NOMO-1 treated with dmso at 0.1 percent for 144 hours (cell line): Measurements from ENCODE around the gene RAC2.
"Not testable (repeated sequence)": the region's sequence is repeated elsewhere in the genome, so short reads cannot be mapped to it uniquely, and the experiment has no call there.

Experiments used
- DNase-seq: peaks from one replicate; lab custom pipeline; 2025; ENCODE audit not compliant: unreplicated experiment; lab: John Stamatoyannopoulos, UW

RAC2 gene

GRCh38 chr22:37256075-37256726 is 12.1 kb upstream of the RAC2 start:
- DNase-seq: no peak

GRCh38 chr22:37255558-37256006 is 11.5 kb upstream of the RAC2 start:
- DNase-seq: no peak

GRCh38 chr22:37254867-37255233 is 10.8 kb upstream of the RAC2 start:
- DNase-seq: no peak

- no peak for DNase-seq
Measured at GRCh38 chr22:37254209-37254866, 10.3 kb upstream of the RAC2 start.

GRCh38 chr22:37253126-37253660 is 9.1 kb upstream of the RAC2 start:
- no peak for DNase-seq

GRCh38 chr22:37251836-37252235 is 7.8 kb upstream of the RAC2 start:
- DNase-seq: not testable (repeated sequence)

GRCh38 chr22:37249986-37250385 is 5.9 kb upstream of the RAC2 start:
- DNase-seq: no peak

GRCh38 chr22:37248251-37248650 is 4.2 kb upstream of the RAC2 start:
- no peak for DNase-seq

- DNase-seq: no peak
Measured at GRCh38 chr22:37245740-37246139, 1.7 kb upstream of the RAC2 start.

- peak; percentile 64 for DNase-seq
Measured at GRCh38 chr22:37244922-37245722, 1.1 kb upstream of the RAC2 start.

GRCh38 chr22:37243402-37244113 is 511 bp downstream of the RAC2 start:
- no peak for DNase-seq

GRCh38 chr22:37242395-37242918 is 1.6 kb downstream of the RAC2 start:
- peak; percentile 99 for DNase-seq

- DNase-seq: no peak
Measured at GRCh38 chr22:37241351-37242142, 2.5 kb downstream of the RAC2 start.

GRCh38 chr22:37240941-37241320 is 3.1 kb downstream of the RAC2 start:
- no peak for DNase-seq

GRCh38 chr22:37240240-37240940 is 3.7 kb downstream of the RAC2 start:
- no peak for DNase-seq

GRCh38 chr22:37239336-37240239 is 4.5 kb downstream of the RAC2 start:
- no peak for DNase-seq

GRCh38 chr22:37237371-37238268 is 6.4 kb downstream of the RAC2 start:
- no peak for DNase-seq
